Peyer's patch (tissue), 4 donors: ENCODE results near the gene TMEM127.

ENCODE experiments used
- CTCF ChIP-seq, 6 experiments: fragments of 450-650 bp in 4 of 6; fragments of 200-600 bp in 2 of 6; sonication (generic) in 1 of 6; IDR thresholded peaks; one replicate each; pipeline ENCODE4 v1.5.1; 2017 to 2019; ENCODE audit warnings: antibody characterized with exemption in 6 of 6, mild to moderate bottlenecking in 3 of 6, moderate library complexity in 1 of 6
- POLR2A ChIP-seq, 2 donors: fragments of 450-650 bp; IDR thresholded peaks; one replicate each; pipeline ENCODE4 v1.5.1; 2017; ENCODE audit warnings: antibody characterized with exemption in 2 of 2, mild to moderate bottlenecking in 2 of 2, moderate library complexity in 2 of 2

GRCh38 chr2:96252526-96252925, 13.3 kb downstream of the TMEM127 start:
- TF ChIP-seq POLR2A (IDR thresholded peaks at IDR 0.05) (no peak), CTCF (IDR thresholded peaks at IDR 0.05) (no peak)
